H1 (cell line): ENCODE data around the gene GRXCR2. TPM values are rescaled to one million over a fixed set of nuclear protein-coding genes. Genes with fewer than 3 reads are reported as not detected.

Experiments
- CTCF ChIA-PET: fragments of 300-600 bp; sonication (Branson Sonifier 250); formaldehyde crosslinking; loops from one replicate; lab custom pipeline; 2021; ENCODE audit not compliant: partially characterized antibody; lab: Charles Lee
- POLR2A ChIA-PET: fragments of 300-600 bp; sonication (Branson Sonifier 250); formaldehyde crosslinking; loops from one replicate; lab custom pipeline; 2021; ENCODE audit warnings: inconsistent platforms; ENCODE audit not compliant: partially characterized antibody; lab: Charles Lee
- DNase-seq, 2 experiments: peaks; one replicate each; pipeline versions ENCODE4 v3.0.0 to v3.0.0-alpha.2; 2010 to 2022; ENCODE audit warnings: low spot score in 2 of 2, low read depth in 1 of 2, mixed read lengths in 1 of 2
- FAIRE-seq: peaks from 2 replicates; lab custom pipeline; 2011; peaks lifted over from hg19 to GRCh38; lab: Jason Lieb, UNC
- H2AFZ ChIP-seq: 2 replicates; pipeline ENCODE4 v1.8.1; 2012; ENCODE audit warnings: low read length, inconsistent platforms
- H2AK5ac ChIP-seq: 2 replicates; pipeline ENCODE4 v1.6.1; 2013; ENCODE audit warnings: low read depth, low read length
- H2BK120ac ChIP-seq: replicated peaks from 2 replicates; pipeline ENCODE3; 2013; ENCODE audit warnings: low read depth, low read length, inconsistent platforms
- H2BK12ac ChIP-seq: 2 replicates; pipeline ENCODE4 v1.6.1; 2013; ENCODE audit warnings: low read depth, low read length
- H2BK15ac ChIP-seq: 2 replicates; pipeline ENCODE4 v1.6.1; 2013; ENCODE audit warnings: low read length
- H2BK20ac ChIP-seq: 2 replicates; pipeline ENCODE4 v1.6.1; 2013; ENCODE audit warnings: low read length
- H2BK5ac ChIP-seq: 2 replicates; pipeline ENCODE4 v1.6.1; 2013; ENCODE audit warnings: low read depth, low read length
- H3K14ac ChIP-seq: 2 replicates; pipeline ENCODE4 v1.6.1; 2013; ENCODE audit warnings: inconsistent platforms; ENCODE audit not compliant: insufficient read length
- H3K18ac ChIP-seq: 2 replicates; pipeline ENCODE4 v1.6.1; 2013; ENCODE audit warnings: low read length; ENCODE audit errors: extremely low read depth
- H3K23ac ChIP-seq: 2 replicates; pipeline ENCODE4 v1.6.1; 2013; ENCODE audit warnings: inconsistent platforms; ENCODE audit not compliant: insufficient read length
- H3K23me2 ChIP-seq: 2 replicates; pipeline ENCODE4 v1.6.1; 2013; ENCODE audit warnings: low read depth, low read length
- H3K27ac ChIP-seq: 2 replicates; pipeline ENCODE4 v1.6.1; 2011; ENCODE audit warnings: low read depth, low read length, inconsistent platforms
- H3K27me3 ChIP-seq, 4 experiments: replicated peaks in 1 of 4; 1 replicate in 1 of 4; 2 replicates in 3 of 4; pipeline versions ENCODE4 v1.6.1 to v1.8.1; 2011 to 2013; ENCODE audit warnings: low read length in 3 of 4, mild to moderate bottlenecking in 3 of 4, inconsistent platforms in 2 of 4, mixed read lengths in 2 of 4, moderate library complexity in 1 of 4; ENCODE audit not compliant: control insufficient read depth in 3 of 4, insufficient read depth in 3 of 4; ENCODE audit errors: extremely low read depth in 1 of 4
- H3K36me3 ChIP-seq, 4 experiments: 2 replicates each; pipeline versions ENCODE4 v1.6.1 to v1.8.1; 2011 to 2013; ENCODE audit warnings: mild to moderate bottlenecking in 4 of 4, low read length in 3 of 4, moderate library complexity in 2 of 4, control low read depth in 1 of 4, inconsistent platforms in 1 of 4; ENCODE audit not compliant: insufficient read depth in 4 of 4, control insufficient read depth in 2 of 4
- H3K4ac ChIP-seq: replicated peaks from 2 replicates; pipeline ENCODE3; 2013; ENCODE audit warnings: low read length, low read depth, mixed read lengths, inconsistent platforms; ENCODE audit not compliant: insufficient read length
- H3K4me1 ChIP-seq, 4 experiments: replicated peaks in 1 of 4; 1 replicate in 1 of 4; 2 replicates in 3 of 4; pipeline versions ENCODE4 v1.6.1 to v1.8.1; 2011 to 2013; ENCODE audit warnings: low read length in 3 of 4, inconsistent platforms in 2 of 4, mixed read lengths in 1 of 4; ENCODE audit not compliant: insufficient read depth in 4 of 4, control insufficient read depth in 3 of 4
- H3K4me2 ChIP-seq, 2 experiments: 2 replicates each; pipeline versions ENCODE4 v1.6.1 to v1.8.1; 2011 to 2013; ENCODE audit warnings: low read depth in 2 of 2, low read length in 2 of 2, control low read depth in 1 of 2, inconsistent platforms in 1 of 2, mild to moderate bottlenecking in 1 of 2; ENCODE audit not compliant: insufficient read depth in 1 of 2
- H3K4me3 ChIP-seq, 4 experiments: fragments of 200-600, 300-600 bp in 1 of 4; sonication (generic), shearing (Covaris generic), sonication (Bioruptor Twin) in 1 of 4; 2 replicates each; pipeline versions ENCODE4 v1.5.1 to v1.8.1; 2011 to 2016; ENCODE audit warnings: low read length in 4 of 4, low read depth in 3 of 4, control low read depth in 2 of 4, inconsistent platforms in 2 of 4, mild to moderate bottlenecking in 2 of 4, mixed read lengths in 1 of 4, moderate library complexity in 1 of 4; ENCODE audit not compliant: insufficient read depth in 2 of 4; ENCODE audit errors: extremely low read depth in 1 of 4
- H3K56ac ChIP-seq: replicated peaks from 2 replicates; pipeline ENCODE3; 2013; ENCODE audit warnings: low read depth, mild to moderate bottlenecking, mixed read lengths, low read length, inconsistent platforms; ENCODE audit not compliant: insufficient read length
- H3K79me1 ChIP-seq: 2 replicates; pipeline ENCODE4 v1.6.1; 2013; ENCODE audit warnings: low read depth, low read length, control low read depth
- H3K79me2 ChIP-seq, 2 experiments: 2 replicates each; pipeline versions ENCODE4 v1.6.1 to v1.8.1; 2012 to 2013; ENCODE audit warnings: low read length in 2 of 2, mild to moderate bottlenecking in 2 of 2, inconsistent platforms in 1 of 2; ENCODE audit not compliant: insufficient read depth in 2 of 2, control insufficient read depth in 1 of 2
- H3K9ac ChIP-seq, 4 experiments: replicated peaks in 1 of 4; 1 replicate in 1 of 4; 2 replicates in 3 of 4; pipeline versions ENCODE4 v1.6.1 to v1.8.1; 2011 to 2013; ENCODE audit warnings: low read depth in 3 of 4, low read length in 3 of 4, control low read depth in 2 of 4, mild to moderate bottlenecking in 2 of 4, moderate library complexity in 2 of 4, inconsistent platforms in 1 of 4; ENCODE audit errors: extremely low read depth in 1 of 4
- H3K9me3 ChIP-seq, 2 experiments: 2 replicates each; pipeline versions ENCODE4 v1.6.1 to v1.8.1; 2012 to 2013; ENCODE audit warnings: mild to moderate bottlenecking in 2 of 2, moderate library complexity in 2 of 2, control low read depth in 1 of 2, inconsistent platforms in 1 of 2, low read depth in 1 of 2, low read length in 1 of 2, mixed read lengths in 1 of 2; ENCODE audit not compliant: insufficient read depth in 2 of 2
- H4K20me1 ChIP-seq, 2 experiments: replicated peaks in 1 of 2; 2 replicates each; pipeline versions ENCODE3 to v1.8.1; 2011 to 2013; ENCODE audit warnings: inconsistent platforms in 2 of 2, low read length in 2 of 2, mild to moderate bottlenecking in 1 of 2; ENCODE audit not compliant: insufficient read depth in 2 of 2, control insufficient read depth in 1 of 2
- H4K5ac ChIP-seq: 2 replicates; pipeline ENCODE4 v1.6.1; 2013; ENCODE audit warnings: low read length, low read depth, mixed read lengths, inconsistent platforms; ENCODE audit not compliant: insufficient read length
- H4K8ac ChIP-seq: 2 replicates; pipeline ENCODE4 v1.8.0; 2013; ENCODE audit warnings: mild to moderate bottlenecking, moderate library complexity, low read length, inconsistent platforms; ENCODE audit not compliant: insufficient read depth; ENCODE audit errors: extremely low read depth
- H4K91ac ChIP-seq: replicated peaks from 2 replicates; pipeline ENCODE3; 2013; ENCODE audit warnings: low read length, mixed read lengths, inconsistent platforms; ENCODE audit not compliant: insufficient read length
- CBX5 ChIP-seq: fragments of 300-800, 300-1000 bp; sonication (generic); IDR thresholded peaks from 2 replicates; pipeline ENCODE4 v1.7.1; 2016; ENCODE audit warnings: antibody characterized with exemption, low read length, low read depth
- CTCF ChIP-seq, 3 experiments: IDR thresholded peaks; 1 replicate in 2 of 3; 2 replicates in 1 of 3; pipeline versions ENCODE4 v1.5.1 to v1.6.1; 2011; ENCODE audit warnings: low read length in 3 of 3, mild to moderate bottlenecking in 3 of 3, inconsistent platforms in 2 of 3, low read depth in 1 of 3, moderate library complexity in 1 of 3; ENCODE audit not compliant: insufficient read depth in 1 of 3; ENCODE audit errors: control extremely low read depth in 1 of 3
- HDAC2 ChIP-seq, 2 experiments: fragments of 300-600 bp in 1 of 2; sonication (generic) in 1 of 2; IDR thresholded peaks; 2 replicates each; pipeline ENCODE4 v1.6.1; 2011 to 2012; ENCODE audit warnings: low read depth in 2 of 2, low read length in 2 of 2, mild to moderate bottlenecking in 2 of 2, moderate library complexity in 2 of 2, borderline replicate concordance in 1 of 2, inconsistent platforms in 1 of 2
- KDM4A ChIP-seq: IDR thresholded peaks from one replicate; pipeline ENCODE4 v1.7.1; 2012; ENCODE audit warnings: low read depth, mild to moderate bottlenecking, moderate library complexity, low read length, inconsistent platforms; ENCODE audit not compliant: severe bottlenecking
- KDM5A ChIP-seq: fragments of 200-600 bp; IDR thresholded peaks from 2 replicates; pipeline ENCODE4 v1.7.1; 2012; ENCODE audit warnings: mild to moderate bottlenecking, low read length, inconsistent platforms, mixed read lengths
- MAFK ChIP-seq: IDR thresholded peaks from 2 replicates; pipeline ENCODE4 v1.6.1; 2012; ENCODE audit warnings: low read depth, mild to moderate bottlenecking, improper control_type of control experiment, low read length
- PHF8 ChIP-seq: fragments of 200-600 bp; sonication (generic); conservative IDR thresholded peaks from 2 replicates; pipeline ENCODE4 v1.7.1; 2012; ENCODE audit warnings: low read depth, mild to moderate bottlenecking, inconsistent platforms, low read length, moderate library complexity
- WGBS, 2 experiments: shearing (Covaris generic) in 1 of 2; methylation state at CpG; one replicate each; pipeline versions ENCODE4 v1.1.6 to v1.1.7; 2013 to 2015; ENCODE audit warnings: low lambda C conversion rate in 2 of 2, mixed read lengths in 2 of 2, inconsistent platforms in 1 of 2, low coverage in 1 of 2, missing lambda C conversion rate in 1 of 2; ENCODE audit not compliant: insufficient replicate concordance in 2 of 2, insufficient coverage in 1 of 2, insufficient read length in 1 of 2; ENCODE audit errors: extremely low coverage in 1 of 2, missing lambda C conversion rate in 1 of 2; 5-methylcytosine and 5-hydroxymethylcytosine counted together
- polyA plus RNA-seq, 7 experiments: library from polyadenylated mRNA; depleted of rRNA in 3 of 7; stranded (reverse) in 5 of 7; unstranded in 2 of 7; fragments of >200 nt in 5 of 7; fragments of 200-250 nt in 2 of 7; gene quantifications; 1 replicate in 5 of 7; 2 replicates in 1 of 7; 4 replicates in 1 of 7; pipeline versions ENCODE4 v1.2.1 to v1.2.3, GENCODE V29; 2011 to 2013; ENCODE audit warnings: missing spikeins in 2 of 7, mixed read lengths in 2 of 7
- total RNA-seq: library from RNA; stranded (reverse); fragmentation: NEBNext Ultra II Directional; extraction: Animal tissue kit (Norgen Biotek cat#: 25700); gene quantifications from 2 replicates; pipeline ENCODE4 v1.2.1, GENCODE V29; 2021

GRXCR2 gene
- total and polyA plus RNA-seq, 2 of the 8 experiments (the other 6 are each of a cell fraction or from before 2014, with no cell fraction given): not detected

DNA sequence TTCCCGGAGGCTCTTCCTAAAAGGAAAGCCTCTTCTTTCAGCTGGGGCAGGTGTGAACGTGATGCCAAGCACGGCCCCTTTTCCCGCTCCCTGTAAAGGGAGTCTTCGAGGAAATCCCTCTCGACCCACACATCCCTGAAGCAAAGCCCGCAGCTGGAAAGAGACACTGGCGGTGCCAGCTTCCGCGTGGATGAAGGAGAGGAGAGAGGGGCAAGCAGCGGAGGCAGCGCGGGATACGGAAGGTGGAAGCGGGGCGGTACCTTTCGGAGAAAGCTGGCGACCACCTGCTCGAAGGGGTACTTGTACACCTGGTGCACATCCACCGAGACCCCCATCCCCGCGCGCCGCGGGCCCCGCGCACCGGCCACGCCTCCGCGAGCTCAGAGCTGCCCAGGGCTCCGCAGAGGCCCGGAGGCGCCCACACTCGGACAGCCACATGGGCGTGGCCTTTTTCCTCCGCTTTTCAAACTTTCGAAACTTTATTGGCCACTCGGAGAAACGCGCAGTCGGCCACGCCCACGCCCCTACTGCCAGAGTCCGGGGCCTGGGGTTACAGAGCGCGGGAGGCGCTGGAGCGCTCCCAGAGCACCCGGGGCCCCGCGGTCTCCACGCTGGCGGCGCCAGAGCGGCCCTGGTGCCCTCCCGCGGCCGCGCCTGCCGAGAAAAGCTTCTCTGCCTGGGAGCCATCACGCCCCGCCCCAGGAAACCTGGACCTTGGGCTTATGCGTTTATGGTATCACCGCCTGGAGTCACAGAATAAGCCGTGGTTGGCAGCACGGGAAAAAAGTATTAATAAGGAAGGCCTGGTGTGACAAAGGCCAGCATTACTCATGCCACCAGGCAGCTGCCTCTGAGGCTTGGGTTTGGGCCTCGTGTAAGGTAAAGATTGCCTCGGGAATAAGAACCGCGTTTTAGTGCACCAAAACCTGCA is 37.6 kb downstream of the GRXCR2 start, which contains the start of gene PRELID2:
Gene PRELID2 (minus strand): TSS at position 426 of the 931 bp plus-strand sequence. CDS start 91 bp downstream, at position 335.
- Histone ChIP-seq H2BK15ac (no peak within 1 kb of the TSS), H3K4me2 (peak within 1 kb of the TSS; percentile 77 to 79), H4K5ac (no peak within 1 kb of the TSS), H3K4ac (peak within 1 kb of the TSS; percentile 51), H4K20me1 (no peaks in the 10 kb centered on the region), H3K36me3 (no peaks in the 10 kb centered on the region), H3K27ac (no peak within 1 kb of the TSS), H2BK120ac (no peak within 1 kb of the TSS), H2AFZ (peak within 1 kb of the TSS; percentile 81), H3K4me3 (peak within 1 kb of the TSS; percentile 56 to 66 (median 62)), H2BK12ac (no peak within 1 kb of the TSS; the same call in 1 of the 2 replicates), H3K56ac (no peak within 1 kb of the TSS), H3K4me1 (peaks cover 2 to 6% (median 4%) of the 10 kb centered on the region in 4 experiments; a peak in 4 of 7 replicates), H4K91ac (no peak within 1 kb of the TSS), H3K23ac (no peak within 1 kb of the TSS), H3K79me2 (no peaks in the 10 kb centered on the region), H3K18ac (peak within 1 kb of the TSS; percentile 9; the same call in 1 of the 2 replicates), H3K27me3 (peaks cover 0 to 18% (median 16%) of the 10 kb centered on the region in 4 experiments; a peak in 6 of 7 replicates), H4K8ac (peak within 1 kb of the TSS; percentile 73; the same call in 1 of the 2 replicates), H3K9ac (peak within 1 kb of the TSS in 3 of 4 experiments; percentile 42 to 45 (median 45); a peak in 6 of 7 replicates), H3K9me3 (no peaks in the 10 kb centered on the region), H2AK5ac (no peak within 1 kb of the TSS), H3K23me2 (peaks cover 11% of the 10 kb centered on the region; the same call in 1 of the 2 replicates), H2BK5ac (no peak within 1 kb of the TSS), H3K14ac (no peak within 1 kb of the TSS), H3K79me1 (no peaks in the 10 kb centered on the region), H2BK20ac (no peak within 1 kb of the TSS)
- DNase-seq (peak; percentile 47 to 91), FAIRE-seq (no peak)
- WGBS, 2 experiments: 6% methylated on average over 42 of the region's 71 CpGs; no CpG with 5 or more reads in 1 of the 2 experiments
- POLR2A ChIA-PET: interaction anchor here (0.6 to 1.4 kb wide), 5 partner anchors 9 to 1631 kb away, joined by 3 to 5 read pairs (median 3); partner anchors contain the start of gene SH3RF2
- CTCF ChIA-PET: interaction anchor here (0.5 to 2.6 kb wide), 17 partner anchors 8 to 332 kb away, joined by 3 to 13 read pairs (median 4); no protein-coding TSS in a partner anchor
- TF ChIP-seq CBX5 (no peak), CTCF (IDR thresholded peaks at IDR 0.05; ENCODE audit: control extremely low read depth in 1 of 3, insufficient read depth in 1 of 3, low read depth in 1 of 3, low read length in 3 of 3) (no peak), HDAC2 (IDR thresholded peaks at IDR 0.05; ENCODE audit: borderline replicate concordance in 1 of 2, low read depth in 2 of 2, low read length in 2 of 2) (peak; percentile 3 to 25; a peak in 1 of 4 replicates), PHF8 (peak; percentile 70), KDM4A (peak; percentile 99), MAFK (no peak), KDM5A (no peak)
